ENCODE measurements around the gene FSCN2. TPM values are rescaled to one million over a fixed set of nuclear protein-coding genes. Genes with fewer than 3 reads are reported as not detected.

FSCN2 gene
- total and polyA plus RNA-seq, 2 donors: 0.47 to 0.87 TPM

DNA sequence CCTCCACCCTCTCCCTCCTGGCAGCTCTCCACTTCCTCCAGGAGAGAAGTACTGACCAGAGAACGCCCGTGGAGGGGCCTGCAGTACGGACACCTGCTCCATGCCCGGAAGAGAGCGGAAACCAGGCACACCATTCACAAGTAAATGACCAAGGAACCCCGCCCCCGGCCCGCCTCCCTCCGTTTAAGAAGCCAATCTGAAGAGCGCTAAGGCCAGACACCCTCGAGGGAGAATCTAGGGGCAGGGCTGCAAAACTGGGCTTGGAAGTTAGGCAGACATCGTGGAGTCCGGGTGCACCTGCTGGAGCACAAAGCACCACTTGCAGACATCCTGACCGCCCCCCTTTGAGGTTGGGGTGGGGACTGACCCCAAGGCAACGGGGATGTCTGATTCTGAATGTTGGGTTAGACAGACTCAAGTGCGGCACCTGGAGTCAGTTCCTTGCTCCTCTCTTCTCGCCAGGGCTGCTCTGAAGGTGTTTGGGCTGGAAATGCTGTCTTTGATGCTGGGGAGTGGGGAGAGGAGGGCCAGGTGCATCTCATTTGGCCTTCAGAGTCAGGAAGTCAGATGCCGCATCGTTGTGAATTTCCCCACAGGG is 24.9 kb downstream of the FSCN2 start:
- H3K36me3 ChIP-seq (ENCODE audit: control insufficient read depth in 2 of 2, insufficient read depth in 2 of 2, low read length in 1 of 2): peaks cover 32 to 40% of the 10 kb centered on the region in 2 donors
- DNase-seq (ENCODE audit: low read depth in 6 of 9, low spot score in 9 of 9): peak; percentile 47 to 87 (median 69)
- WGBS: 1% methylated on average over 19 of the region's 19 CpGs
- no peaks in the 10 kb centered on the region for H3K27me3 ChIP-seq (ENCODE audit: control insufficient read depth in 2 of 2, insufficient read depth in 1 of 2, low read length in 1 of 2)
- H3K4me1 ChIP-seq (ENCODE audit: control insufficient read depth in 2 of 2, insufficient read depth in 2 of 2, low read length in 2 of 2): peaks cover 15 to 28% of the 10 kb centered on the region in 2 donors
- peak overlapping the region; percentile 81 to 87 for H3K4me3 ChIP-seq (ENCODE audit: low read length in 2 of 2)
- no peaks in the 10 kb centered on the region for H3K9me3 ChIP-seq (ENCODE audit: control insufficient read depth in 2 of 2, insufficient read depth in 1 of 2, low read length in 1 of 2)
- H3K27ac ChIP-seq (ENCODE audit: low read depth in 1 of 2, low read length in 1 of 2): peak overlapping the region; percentile 92 to 93

- 17% methylated on average over 24 of the region's 24 CpGs for WGBS
- Histone ChIP-seq H3K27ac (ENCODE audit: low read depth in 1 of 2, low read length in 1 of 2) (peak overlapping the region; percentile 19 to 93), H3K36me3 (ENCODE audit: control insufficient read depth in 2 of 2, insufficient read depth in 2 of 2, low read length in 1 of 2) (peaks cover 36 to 44% of the 10 kb centered on the region in 2 donors), H3K4me3 (ENCODE audit: low read length in 2 of 2) (peak overlapping the region; percentile 81 to 87), H3K27me3 (ENCODE audit: control insufficient read depth in 2 of 2, insufficient read depth in 1 of 2, low read length in 1 of 2) (no peaks in the 10 kb centered on the region), H3K4me1 (ENCODE audit: control insufficient read depth in 2 of 2, insufficient read depth in 2 of 2, low read length in 2 of 2) (peaks cover 15 to 28% of the 10 kb centered on the region in 2 donors), H3K9me3 (ENCODE audit: control insufficient read depth in 2 of 2, insufficient read depth in 1 of 2, low read length in 1 of 2) (no peaks in the 10 kb centered on the region)
- no peak for DNase-seq (ENCODE audit: low read depth in 6 of 9, low spot score in 9 of 9)
Observed at GRCh38 chr17:81553616-81554181, 25.5 kb downstream of the FSCN2 start.

DNA sequence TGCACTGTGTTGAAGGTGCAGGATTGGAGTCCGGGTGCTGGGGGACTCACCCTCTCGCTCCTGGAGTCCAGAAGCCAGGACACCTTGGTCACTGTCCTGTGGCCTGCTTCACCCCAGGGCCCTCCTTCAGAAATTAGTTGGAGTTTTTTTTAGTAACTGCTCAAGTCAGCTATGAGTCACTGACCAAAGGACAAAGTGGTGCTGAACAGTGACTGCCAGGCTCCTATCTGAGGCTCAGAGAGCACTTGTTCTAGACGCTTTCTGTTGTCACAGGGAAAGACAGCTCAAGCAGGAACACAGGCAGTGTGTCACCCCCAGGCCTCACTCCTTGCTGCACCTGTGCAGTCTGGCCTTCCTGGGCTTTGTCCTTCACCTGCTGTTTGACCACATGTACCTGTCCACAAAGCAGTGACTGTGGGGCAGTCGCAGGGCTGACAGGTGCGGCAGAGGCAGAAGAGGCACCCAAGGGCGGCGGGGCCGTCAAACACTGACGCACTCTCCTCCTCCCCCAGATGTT is 28.1 kb downstream of the FSCN2 start:
- Histone ChIP-seq H3K4me3 (ENCODE audit: low read length in 2 of 2) (no peak overlapping the region), H3K36me3 (ENCODE audit: control insufficient read depth in 2 of 2, insufficient read depth in 2 of 2, low read length in 1 of 2) (peaks cover 39 to 45% of the 10 kb centered on the region in 2 donors), H3K27me3 (ENCODE audit: control insufficient read depth in 2 of 2, insufficient read depth in 1 of 2, low read length in 1 of 2) (no peaks in the 10 kb centered on the region), H3K9me3 (ENCODE audit: control insufficient read depth in 2 of 2, insufficient read depth in 1 of 2, low read length in 1 of 2) (no peaks in the 10 kb centered on the region), H3K27ac (ENCODE audit: low read depth in 1 of 2, low read length in 1 of 2) (no peak overlapping the region), H3K4me1 (ENCODE audit: control insufficient read depth in 2 of 2, insufficient read depth in 2 of 2, low read length in 2 of 2) (peaks cover 13 to 22% of the 10 kb centered on the region in 2 donors)
- no peak for DNase-seq (ENCODE audit: low read depth in 6 of 9, low spot score in 9 of 9)
- 97% methylated on average over 9 of the region's 9 CpGs for WGBS

GRCh38 chr17:81556863-81557262 is 28.7 kb downstream of the FSCN2 start:
- Histone ChIP-seq H3K4me3 (ENCODE audit: low read length in 2 of 2) (no peak overlapping the region), H3K27me3 (ENCODE audit: control insufficient read depth in 2 of 2, insufficient read depth in 1 of 2, low read length in 1 of 2) (no peaks in the 10 kb centered on the region)

GRCh38 chr17:81557276-81558114 is 29.3 kb downstream of the FSCN2 start:
- Histone ChIP-seq H3K27ac (ENCODE audit: low read depth in 1 of 2, low read length in 1 of 2) (no peak overlapping the region), H3K36me3 (ENCODE audit: control insufficient read depth in 2 of 2, insufficient read depth in 2 of 2, low read length in 1 of 2) (peaks cover 52 to 55% of the 10 kb centered on the region in 2 donors), H3K4me1 (ENCODE audit: control insufficient read depth in 2 of 2, insufficient read depth in 2 of 2, low read length in 2 of 2) (peaks cover 8 to 17% of the 10 kb centered on the region in 2 donors), H3K9me3 (ENCODE audit: control insufficient read depth in 2 of 2, insufficient read depth in 1 of 2, low read length in 1 of 2) (no peaks in the 10 kb centered on the region), H3K4me3 (ENCODE audit: low read length in 2 of 2) (no peak overlapping the region), H3K27me3 (ENCODE audit: control insufficient read depth in 2 of 2, insufficient read depth in 1 of 2, low read length in 1 of 2) (no peaks in the 10 kb centered on the region)
- 97% methylated on average over 21 of the region's 21 CpGs for WGBS
- no peak for DNase-seq (ENCODE audit: low read depth in 6 of 9, low spot score in 9 of 9)

More at GRCh38 chr17:81556863-81557262, 28.7 kb downstream of the FSCN2 start:
- WGBS: 99% methylated on average over 6 of the region's 6 CpGs
- H3K27ac ChIP-seq (ENCODE audit: low read depth in 1 of 2, low read length in 1 of 2): no peak overlapping the region
- peaks cover 8 to 17% of the 10 kb centered on the region in 2 donors for H3K4me1 ChIP-seq (ENCODE audit: control insufficient read depth in 2 of 2, insufficient read depth in 2 of 2, low read length in 2 of 2)
- peaks cover 45 to 51% of the 10 kb centered on the region in 2 donors for H3K36me3 ChIP-seq (ENCODE audit: control insufficient read depth in 2 of 2, insufficient read depth in 2 of 2, low read length in 1 of 2)
- no peaks in the 10 kb centered on the region for H3K9me3 ChIP-seq (ENCODE audit: control insufficient read depth in 2 of 2, insufficient read depth in 1 of 2, low read length in 1 of 2)
- no peak for DNase-seq (ENCODE audit: low read depth in 6 of 9, low spot score in 9 of 9)

DNA sequence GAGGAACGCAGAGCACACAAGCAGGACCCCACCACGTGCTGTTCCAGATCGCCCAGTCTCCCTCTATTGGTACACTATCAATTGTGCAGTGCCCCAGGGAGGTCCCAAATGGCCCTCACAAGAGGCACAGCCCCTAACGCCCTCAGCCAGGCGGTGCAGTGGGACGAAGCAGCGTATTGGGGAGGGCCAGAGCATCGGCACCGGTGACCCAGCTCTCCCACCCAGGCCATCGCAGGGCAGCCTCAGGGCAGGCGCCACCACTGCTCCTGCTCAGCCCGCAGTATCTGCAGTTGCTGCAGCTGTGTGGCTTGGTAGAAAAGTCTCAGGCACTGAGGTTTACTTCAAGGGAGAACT is 29.9 kb downstream of the FSCN2 start:
- DNase-seq (ENCODE audit: low read depth in 6 of 9, low spot score in 9 of 9): no peak
- H3K27me3 ChIP-seq (ENCODE audit: control insufficient read depth in 2 of 2, insufficient read depth in 1 of 2, low read length in 1 of 2): no peaks in the 10 kb centered on the region
- H3K36me3 ChIP-seq (ENCODE audit: control insufficient read depth in 2 of 2, insufficient read depth in 2 of 2, low read length in 1 of 2): peaks cover 57 to 59% of the 10 kb centered on the region in 2 donors
- 98% methylated on average over 12 of the region's 12 CpGs for whole genome bisulfite sequencing
- H3K27ac ChIP-seq (ENCODE audit: low read depth in 1 of 2, low read length in 1 of 2): no peak overlapping the region
- no peaks in the 10 kb centered on the region for H3K9me3 ChIP-seq (ENCODE audit: control insufficient read depth in 2 of 2, insufficient read depth in 1 of 2, low read length in 1 of 2)
- H3K4me3 ChIP-seq (ENCODE audit: low read length in 2 of 2): no peak overlapping the region
- peaks cover 8 to 14% of the 10 kb centered on the region in 2 donors for H3K4me1 ChIP-seq (ENCODE audit: control insufficient read depth in 2 of 2, insufficient read depth in 2 of 2, low read length in 2 of 2)

DNA sequence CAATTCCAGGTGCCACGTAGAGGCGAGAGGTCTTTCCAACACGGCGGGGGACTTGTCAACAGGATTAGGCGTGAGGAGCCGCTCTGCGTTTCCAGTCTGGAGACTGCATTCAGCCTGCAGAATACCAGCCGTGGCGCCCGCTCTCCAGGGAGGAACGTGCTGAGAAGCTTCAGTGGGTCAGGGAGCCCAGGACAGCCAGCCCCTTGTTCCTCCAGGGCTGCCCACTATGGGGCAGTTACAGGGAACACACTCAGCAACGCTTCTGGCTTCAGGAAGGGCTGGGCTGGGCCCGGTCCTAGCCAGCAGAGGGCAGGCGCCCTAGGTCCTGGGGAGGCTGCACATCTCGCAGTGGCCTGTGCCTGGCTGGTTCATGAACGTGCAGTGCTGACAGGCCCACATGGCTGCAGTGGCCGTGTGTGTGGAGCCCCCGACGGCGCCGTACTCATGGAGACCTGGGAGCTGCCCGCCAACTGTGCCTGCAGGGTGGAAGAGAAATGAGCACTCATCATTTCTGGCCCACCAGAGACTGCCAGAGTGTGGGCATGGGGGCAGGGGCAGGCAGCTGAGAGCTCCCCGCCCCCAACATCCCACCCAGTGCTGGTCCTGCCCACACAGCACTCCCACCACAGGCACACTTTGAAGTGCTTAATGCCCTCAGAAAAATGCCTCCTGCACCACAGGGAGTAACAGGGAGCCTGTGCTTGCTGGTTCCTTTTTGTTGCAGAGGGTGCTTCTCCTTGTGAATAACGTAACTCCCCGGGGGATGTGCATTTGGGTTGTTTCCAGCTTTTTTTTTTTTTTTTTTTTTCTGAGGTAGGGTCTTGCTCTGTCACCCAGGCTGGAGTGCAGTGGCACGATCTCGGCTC is 31.0 kb downstream of the FSCN2 start:
- 95% methylated on average over 27 of the region's 27 CpGs for WGBS
- Histone ChIP-seq H3K9me3 (ENCODE audit: control insufficient read depth in 2 of 2, insufficient read depth in 1 of 2, low read length in 1 of 2) (no peaks in the 10 kb centered on the region), H3K27me3 (ENCODE audit: control insufficient read depth in 2 of 2, insufficient read depth in 1 of 2, low read length in 1 of 2) (no peaks in the 10 kb centered on the region), H3K36me3 (ENCODE audit: control insufficient read depth in 2 of 2, insufficient read depth in 2 of 2, low read length in 1 of 2) (peaks cover 68% of the 10 kb centered on the region in 2 donors), H3K4me3 (ENCODE audit: low read length in 2 of 2) (no peak overlapping the region), H3K27ac (ENCODE audit: low read depth in 1 of 2, low read length in 1 of 2) (no peak overlapping the region), H3K4me1 (ENCODE audit: control insufficient read depth in 2 of 2, insufficient read depth in 2 of 2, low read length in 2 of 2) (peaks cover 0 to 3% of the 10 kb centered on the region in 2 donors)
- no peak for DNase-seq (ENCODE audit: low read depth in 6 of 9, low spot score in 9 of 9)

DNA sequence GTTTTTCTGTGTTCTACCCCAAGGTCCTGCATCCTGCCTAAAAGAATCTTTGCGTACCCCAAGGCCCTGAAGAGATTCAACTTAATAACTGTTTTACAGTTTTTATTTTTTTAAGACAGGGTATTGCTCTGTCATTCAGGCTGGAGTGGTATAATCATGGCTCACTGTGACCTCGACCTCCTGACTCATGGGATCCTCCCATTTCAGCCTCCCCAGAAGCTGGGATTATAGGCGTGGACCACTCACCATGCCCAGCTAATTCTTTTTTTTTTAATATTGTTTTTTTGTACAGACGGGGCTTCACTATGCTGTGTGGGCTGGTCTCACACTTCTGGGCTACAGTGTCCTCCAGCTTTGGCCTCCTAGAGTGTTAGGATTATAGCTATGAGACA is 33.3 kb downstream of the FSCN2 start:
- H3K4me1 ChIP-seq (ENCODE audit: control insufficient read depth in 2 of 2, insufficient read depth in 2 of 2, low read length in 2 of 2): no peaks in the 10 kb centered on the region
- no peak for DNase-seq (ENCODE audit: low read depth in 6 of 9, low spot score in 9 of 9)

More for the DNA sequence above, 33.3 kb downstream of the FSCN2 start:
- no peaks in the 10 kb centered on the region for H3K9me3 ChIP-seq (ENCODE audit: control insufficient read depth in 2 of 2, insufficient read depth in 1 of 2, low read length in 1 of 2)
- WGBS: 96% methylated on average over 4 of the region's 4 CpGs
- H3K36me3 ChIP-seq (ENCODE audit: control insufficient read depth in 2 of 2, insufficient read depth in 2 of 2, low read length in 1 of 2): peaks cover 84 to 90% of the 10 kb centered on the region in 2 donors
- H3K27ac ChIP-seq (ENCODE audit: low read depth in 1 of 2, low read length in 1 of 2): no peak overlapping the region
- no peaks in the 10 kb centered on the region for H3K27me3 ChIP-seq (ENCODE audit: control insufficient read depth in 2 of 2, insufficient read depth in 1 of 2, low read length in 1 of 2)
- no peak overlapping the region for H3K4me3 ChIP-seq (ENCODE audit: low read length in 2 of 2)
